DOHH2 (cell line): ENCODE results near the gene TBCE.

ENCODE experiments used
- H3F3A ChIP-seq: fragments of 200-600 bp; sonication (generic), shearing (Covaris generic); 2 replicates; pipeline ENCODE4 v1.6.0; 2016; ENCODE audit warnings: antibody characterized with exemption, mild to moderate bottlenecking; ENCODE audit not compliant: control insufficient read depth, insufficient read depth
- H3K27ac ChIP-seq: fragments of 200-600 bp; sonication (generic); 2 replicates; pipeline ENCODE4 v1.5.1; 2014; ENCODE audit warnings: low read depth, mild to moderate bottlenecking, low read length, moderate library complexity
- H3K27me3 ChIP-seq: fragments of 200-600 bp; sonication (generic); 2 replicates; pipeline ENCODE4 v1.6.1; 2014; ENCODE audit warnings: mild to moderate bottlenecking, low read length, mixed read lengths; ENCODE audit not compliant: control insufficient read depth
- H3K36me3 ChIP-seq: fragments of 200-600 bp; sonication (generic); 2 replicates; pipeline ENCODE4 v1.6.1; 2014; ENCODE audit warnings: mild to moderate bottlenecking, low read length, moderate library complexity, mixed read lengths; ENCODE audit not compliant: control insufficient read depth
- H3K4me1 ChIP-seq: fragments of 200-600 bp; sonication (generic); 2 replicates; pipeline ENCODE4 v1.6.1; 2014; ENCODE audit warnings: mild to moderate bottlenecking, low read length, mixed read lengths; ENCODE audit not compliant: control insufficient read depth
- H3K4me2 ChIP-seq: fragments of 200-600 bp; sonication (generic); 2 replicates; pipeline ENCODE4 v1.6.0; 2014; ENCODE audit warnings: mild to moderate bottlenecking, low read length, moderate library complexity
- H3K4me3 ChIP-seq: fragments of 200-600 bp; sonication (generic); 2 replicates; pipeline ENCODE4 v1.5.1; 2014; ENCODE audit warnings: mild to moderate bottlenecking, low read length, mixed read lengths
- H3K79me2 ChIP-seq: fragments of 200-600 bp; sonication (generic); 2 replicates; pipeline ENCODE4 v1.6.1; 2014; ENCODE audit warnings: mild to moderate bottlenecking, low read length, mixed read lengths; ENCODE audit not compliant: control insufficient read depth
- H3K9me2 ChIP-seq: fragments of 200-600 bp; sonication (generic); replicated peaks from 2 replicates; pipeline ENCODE4 v1.6.1; 2014; ENCODE audit warnings: mild to moderate bottlenecking, low read length, mixed read lengths; ENCODE audit not compliant: control insufficient read depth
- H3K9me3 ChIP-seq: fragments of 200-600 bp; sonication (generic); 2 replicates; pipeline ENCODE4 v1.6.1; 2014; ENCODE audit warnings: antibody characterized with exemption, low read length, mixed read lengths; ENCODE audit not compliant: control insufficient read depth, insufficient read depth
- H4K20me1 ChIP-seq: fragments of 200-600 bp; sonication (generic); 2 replicates; pipeline ENCODE4 v1.6.0; 2014; ENCODE audit warnings: low read depth, mild to moderate bottlenecking, antibody characterized with exemption, low read length, moderate library complexity; ENCODE audit not compliant: control insufficient read depth, insufficient read depth
- CTCF ChIP-seq: fragments of 200-600 bp; sonication (generic); IDR thresholded peaks from one replicate; pipeline ENCODE4 v1.5.1; 2014; ENCODE audit warnings: antibody characterized with exemption, mild to moderate bottlenecking, low read depth, low read length; ENCODE audit not compliant: poor library complexity, severe bottlenecking
- EZH2phosphoT487 ChIP-seq: fragments of 200-600 bp; sonication (generic); IDR thresholded peaks from 2 replicates; pipeline ENCODE4 v1.6.1; 2017; ENCODE audit warnings: borderline replicate concordance, mild to moderate bottlenecking, antibody characterized with exemption, low read length, moderate library complexity, mixed read lengths

The TBCE gene

GRCh38 chr1:235324296-235324695 is 42.9 kb upstream of the TBCE start:
- Histone ChIP-seq H3K27me3 (no peaks in the 10 kb centered on the region), H3K9me2 (no peaks in the 10 kb centered on the region), H3K27ac (peak overlapping the region; percentile 57), H3K79me2 (peaks cover 91% of the 10 kb centered on the region), H3K36me3 (peaks cover 60% of the 10 kb centered on the region), H3K9me3 (no peaks in the 10 kb centered on the region), H3K4me1 (peaks cover 24% of the 10 kb centered on the region), H3K4me2 (peak overlapping the region; percentile 66), H4K20me1 (peaks cover 19% of the 10 kb centered on the region), H3F3A (peaks cover 14% of the 10 kb centered on the region), H3K4me3 (peak overlapping the region; percentile 83)
- TF ChIP-seq EZH2phosphoT487, result no peak
- TF ChIP-seq CTCF, result no peak

- H3K4me1 ChIP-seq, result peaks cover 24% of the 10 kb centered on the region
- H3K9me2 ChIP-seq, result no peaks in the 10 kb centered on the region
- H3K27me3 ChIP-seq, result no peaks in the 10 kb centered on the region
- peaks cover 17% of the 10 kb centered on the region for H3F3A ChIP-seq
- peaks cover 59% of the 10 kb centered on the region for H3K36me3 ChIP-seq
- H3K79me2 ChIP-seq, result peaks cover 91% of the 10 kb centered on the region
- H3K9me3 ChIP-seq, result no peaks in the 10 kb centered on the region
- H3K4me3 ChIP-seq, result peak overlapping the region; percentile 83
- H3K4me2 ChIP-seq, result peak overlapping the region; percentile 66
- H3K27ac ChIP-seq, result peak overlapping the region; percentile 57
- TF ChIP-seq CTCF (no peak), EZH2phosphoT487 (no peak)
- H4K20me1 ChIP-seq, result peaks cover 19% of the 10 kb centered on the region
Measured at GRCh38 chr1:235325139-235325538, 42.1 kb upstream of the TBCE start.

- Histone ChIP-seq H3K4me1 (peaks cover 31% of the 10 kb centered on the region), H3K79me2 (peaks cover 91% of the 10 kb centered on the region), H4K20me1 (peaks cover 18% of the 10 kb centered on the region), H3K27ac (peak overlapping the region; percentile 57), H3K9me3 (no peaks in the 10 kb centered on the region), H3K4me2 (peak overlapping the region; percentile 66), H3F3A (peaks cover 17% of the 10 kb centered on the region), H3K36me3 (peaks cover 56% of the 10 kb centered on the region), H3K9me2 (no peaks in the 10 kb centered on the region), H3K27me3 (no peaks in the 10 kb centered on the region), H3K4me3 (peak overlapping the region; percentile 83)
- TF ChIP-seq EZH2phosphoT487, result no peak
- TF ChIP-seq CTCF, result no peak
Measured at GRCh38 chr1:235325854-235326253, 41.4 kb upstream of the TBCE start.
